ENCODE results near the gene C15orf39.
"Not testable (repeated sequence)": the region's sequence is repeated elsewhere in the genome, so short reads cannot be mapped to it uniquely, and the experiment has no call there.

Gene C15orf39

GRCh38 chr15:75207618-75208500 is 6.2 kb downstream of the C15orf39 start:
- FAIRE-seq, result no peak

DNA sequence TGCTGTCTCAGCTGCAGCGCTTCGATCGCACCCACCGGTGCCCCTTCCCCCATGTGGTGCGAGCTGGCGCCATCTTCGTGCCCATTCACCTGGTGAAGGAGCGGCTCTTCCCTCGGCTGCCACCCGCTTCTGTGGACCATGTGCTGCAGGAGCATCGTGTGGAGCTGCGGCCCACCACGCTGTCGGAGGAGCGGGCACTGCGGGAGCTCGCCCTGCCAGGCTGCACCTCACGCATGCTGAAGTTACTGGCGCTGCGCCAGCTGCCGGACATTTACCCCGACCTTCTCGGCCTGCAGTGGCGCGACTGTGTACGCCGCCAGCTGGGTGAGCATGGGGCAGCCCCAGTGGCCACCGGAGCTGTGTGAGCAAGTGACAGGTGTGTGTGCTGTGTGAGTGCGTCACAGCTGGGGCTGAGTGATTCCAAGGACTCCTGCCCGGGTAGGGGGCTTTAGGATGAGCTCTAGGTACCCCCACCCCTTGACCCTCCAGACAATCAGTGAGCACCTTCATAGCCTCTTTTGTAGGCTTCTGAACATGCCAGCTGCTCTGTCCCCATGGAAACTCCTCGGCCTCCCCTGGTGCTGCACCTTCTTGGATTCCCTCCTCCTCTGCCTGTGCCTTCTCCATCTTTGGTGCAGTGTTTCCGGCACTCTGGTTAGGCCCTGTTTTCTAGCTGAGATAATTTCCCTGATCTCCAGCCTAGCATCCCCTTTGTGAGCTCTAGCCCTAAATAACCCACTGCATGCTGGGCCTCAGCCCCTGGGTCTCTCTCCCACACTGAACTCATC is 7.0 kb downstream of the C15orf39 start:
- FAIRE-seq, result no peak
- no peak for DNase-seq (ENCODE audit: extremely low spot score, insufficient read length, low read depth)

More at GRCh38 chr15:75207618-75208500, 6.2 kb downstream of the C15orf39 start:
- DNase-seq (ENCODE audit: extremely low spot score, insufficient read length, low read depth), result no peak

DNA sequence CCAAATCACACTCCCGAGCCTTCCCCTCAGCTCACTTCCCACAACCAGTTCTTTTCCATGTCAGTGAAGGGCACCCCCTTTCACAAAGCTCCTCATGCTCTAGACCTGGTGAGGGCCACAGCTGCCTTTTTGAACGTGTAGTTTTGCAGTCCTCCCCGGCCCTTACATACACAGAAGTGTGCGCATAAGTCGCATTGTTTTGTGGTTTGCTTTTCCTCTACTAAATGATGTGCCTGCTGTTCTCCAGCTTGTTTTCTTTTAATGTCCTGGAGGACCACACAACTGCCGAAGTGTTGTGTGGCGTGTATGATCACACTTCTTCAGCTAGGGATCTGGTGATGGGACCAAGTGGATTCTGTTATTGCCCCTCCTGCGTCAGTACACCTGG is 7.6 kb downstream of the C15orf39 start:
- no peak for FAIRE-seq
- no peak for DNase-seq (ENCODE audit: extremely low spot score, insufficient read length, low read depth)

DNA sequence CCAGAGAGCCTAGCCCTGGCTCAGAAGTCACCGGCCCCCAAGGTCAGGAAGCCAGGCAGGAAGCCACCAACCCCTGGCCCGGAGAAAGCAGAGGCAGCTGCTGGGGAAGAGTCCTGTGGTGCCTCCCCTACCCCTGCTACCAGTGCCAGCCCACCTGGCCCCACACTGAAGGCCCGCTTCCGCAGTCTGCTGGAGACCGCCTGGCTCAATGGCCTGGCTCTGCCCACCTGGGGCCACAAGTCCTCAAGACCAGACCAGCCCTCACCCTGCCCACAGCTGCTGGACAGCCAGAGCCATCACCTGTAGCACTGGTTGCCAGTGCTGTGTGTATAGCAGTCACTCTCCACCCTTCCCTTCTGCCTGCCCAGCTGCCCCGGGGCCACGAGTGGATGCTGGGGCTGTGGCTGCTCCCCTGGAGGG is 9.1 kb downstream of the C15orf39 start:
- FAIRE-seq, result no peak
- no peak for DNase-seq (ENCODE audit: extremely low spot score, insufficient read length, low read depth)

- DNase-seq (ENCODE audit: extremely low spot score, insufficient read length, low read depth), result no peak
- no peak for FAIRE-seq
Observed at GRCh38 chr15:75211436-75212199, 9.9 kb downstream of the C15orf39 start.

- DNase-seq (ENCODE audit: extremely low spot score, insufficient read length, low read depth), result no peak
- no peak for FAIRE-seq
Observed at GRCh38 chr15:75212200-75212858, 10.6 kb downstream of the C15orf39 start.

- FAIRE-seq, result no peak
Observed at GRCh38 chr15:75213212-75213767, 11.6 kb downstream of the C15orf39 start.

DNA sequence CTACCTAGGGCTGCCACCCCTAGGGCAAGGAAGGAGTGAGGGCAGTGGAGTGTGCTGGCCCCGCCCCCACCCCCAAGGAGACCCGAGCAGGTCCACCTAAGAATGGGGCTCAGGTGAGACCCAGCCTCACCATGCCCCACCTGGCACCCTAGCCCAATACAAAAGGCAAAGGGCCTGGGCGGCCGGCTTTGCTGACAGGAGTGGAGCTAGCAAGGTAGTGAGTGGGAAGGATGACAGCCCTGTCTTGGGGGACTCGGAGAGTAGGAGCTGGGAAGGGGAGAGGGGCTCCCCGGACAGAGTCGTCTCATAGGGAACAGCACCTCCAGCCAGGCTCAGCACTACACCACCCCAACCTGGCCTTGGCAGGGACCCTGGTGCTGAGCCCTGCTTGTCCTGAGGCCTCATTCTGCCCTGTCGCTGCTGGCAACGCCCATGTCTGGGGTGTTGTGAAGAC is 12.1 kb downstream of the C15orf39 start:
- FAIRE-seq, result no peak
- no peak for DNase-seq (ENCODE audit: extremely low spot score, insufficient read length, low read depth)

More at GRCh38 chr15:75213212-75213767, 11.6 kb downstream of the C15orf39 start:
- no peak for DNase-seq (ENCODE audit: extremely low spot score, insufficient read length, low read depth)

- no peak for FAIRE-seq
- no peak for DNase-seq (ENCODE audit: extremely low spot score, insufficient read length, low read depth)
Observed at GRCh38 chr15:75214293-75215096, 12.8 kb downstream of the C15orf39 start.

DNA sequence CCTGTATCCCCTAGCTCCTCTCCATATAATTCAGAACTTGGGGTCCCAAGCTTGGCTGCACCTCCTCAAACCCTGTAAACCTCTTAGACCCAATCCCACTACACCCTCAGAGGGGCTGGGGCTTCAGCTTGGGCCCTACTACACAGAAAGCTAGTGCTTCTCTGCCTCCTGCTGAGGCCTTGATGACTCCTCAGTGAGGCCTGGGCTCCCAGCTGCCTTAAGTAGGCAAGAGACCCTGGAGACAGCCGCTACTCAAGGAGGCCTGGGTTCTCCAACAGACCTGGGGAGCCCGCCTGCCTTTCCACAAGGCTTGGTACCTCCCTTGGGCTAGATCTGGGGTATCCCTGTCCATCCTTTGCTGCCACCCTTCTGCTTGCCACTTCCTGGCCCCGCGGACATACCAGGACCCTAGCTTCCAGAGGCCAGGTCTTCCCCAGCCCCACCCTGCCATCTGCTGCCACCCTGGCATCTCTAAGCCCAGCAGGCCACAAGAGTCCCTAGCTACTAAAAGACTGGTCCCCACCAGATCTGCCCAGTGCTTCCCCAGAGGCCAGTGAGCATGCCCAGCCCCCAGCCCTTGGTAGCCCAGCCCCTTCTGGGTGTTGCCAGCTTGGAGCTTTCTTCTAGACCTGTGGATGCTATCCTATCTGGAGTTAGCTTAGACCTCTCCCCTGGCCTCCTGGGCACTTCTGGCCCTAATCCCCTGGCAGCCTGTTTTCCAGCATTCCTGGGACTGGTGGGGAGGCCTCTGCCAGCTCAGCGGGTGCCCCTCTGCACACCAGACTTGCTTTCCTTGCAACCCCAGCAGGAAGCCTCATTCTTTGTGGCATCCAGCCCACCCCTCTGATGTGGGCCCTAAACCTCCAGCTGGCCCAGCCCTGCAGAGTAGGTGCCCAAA is 13.7 kb downstream of the C15orf39 start:
- FAIRE-seq, result no peak
- no peak for DNase-seq (ENCODE audit: extremely low spot score, insufficient read length, low read depth)

DNA sequence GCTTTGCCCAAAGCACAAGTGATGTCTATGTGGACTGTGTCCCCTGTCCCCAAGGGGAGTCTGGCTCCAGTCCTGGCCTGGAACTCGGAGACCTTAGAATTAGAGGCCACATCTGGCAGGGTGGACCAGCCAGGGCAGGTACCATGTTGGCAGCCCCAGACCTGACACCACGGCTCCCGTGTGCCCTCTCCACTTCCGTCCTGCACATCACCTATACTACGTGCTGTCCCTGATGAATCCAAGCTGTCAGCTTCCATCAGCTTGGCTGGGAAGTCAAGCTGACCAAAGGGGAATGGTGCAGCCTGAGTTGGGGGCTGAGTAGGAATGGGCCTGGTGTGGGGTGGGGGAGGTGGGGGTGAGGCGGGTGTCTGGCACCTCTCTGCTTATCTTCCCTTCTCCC is 15.3 kb downstream of the C15orf39 start:
- DNase-seq (ENCODE audit: extremely low spot score, insufficient read length, low read depth), result no peak
- no peak for FAIRE-seq

GRCh38 chr15:75217574-75217973 is 15.9 kb downstream of the C15orf39 start:
- FAIRE-seq; DNase-seq (ENCODE audit: extremely low spot score, insufficient read length, low read depth): not testable (repeated sequence)

DNA sequence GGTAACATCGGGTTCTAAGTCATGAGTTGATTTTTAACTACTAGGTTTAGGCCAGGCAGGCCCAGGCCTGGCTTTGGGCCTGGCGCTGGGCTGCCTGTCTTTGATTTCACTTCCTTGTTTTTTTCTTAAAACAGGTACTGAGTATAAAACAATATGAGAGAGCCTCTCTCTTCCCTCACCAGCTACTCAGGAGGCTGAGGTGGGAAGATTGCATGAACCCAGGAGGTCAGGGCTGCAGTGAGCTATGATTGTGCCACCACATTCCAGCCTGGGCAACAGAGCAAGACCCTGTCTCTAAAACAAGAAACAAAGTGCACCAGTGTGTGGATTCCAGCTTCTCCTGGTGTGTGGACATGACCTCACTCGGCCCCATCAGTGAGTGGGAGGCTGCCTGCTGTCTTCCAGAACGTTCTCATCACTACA is 17.8 kb downstream of the C15orf39 start:
- FAIRE-seq, result peak; percentile 38
- not testable (repeated sequence) for DNase-seq (ENCODE audit: extremely low spot score, insufficient read length, low read depth)

DNA sequence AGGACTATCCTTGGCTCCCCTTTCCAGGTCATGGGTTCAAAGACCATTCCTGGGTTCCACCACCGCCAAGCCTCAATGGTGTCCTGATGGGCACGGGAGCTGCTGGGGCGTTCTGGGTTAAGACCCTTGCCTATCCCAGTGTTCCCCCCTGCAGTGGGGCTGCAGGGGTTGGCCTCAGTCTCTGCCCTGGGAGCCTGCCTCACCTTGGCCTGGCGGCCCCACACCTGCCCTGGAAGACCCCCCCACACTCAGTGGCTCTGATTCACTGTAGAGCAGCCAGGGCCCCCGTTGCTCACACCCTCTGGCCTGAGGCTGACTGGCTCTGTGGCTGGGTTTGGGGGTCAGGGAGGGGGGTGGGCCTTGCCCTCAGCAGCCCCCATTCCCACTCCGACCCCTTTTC is 22.0 kb downstream of the C15orf39 start:
- FAIRE-seq (no peak), DNase-seq (ENCODE audit: extremely low spot score, insufficient read length, low read depth) (no peak)

GRCh38 chr15:75224281-75224680 is 22.6 kb downstream of the C15orf39 start:
- FAIRE-seq (no peak), DNase-seq (ENCODE audit: extremely low spot score, insufficient read length, low read depth) (no peak)

DNA sequence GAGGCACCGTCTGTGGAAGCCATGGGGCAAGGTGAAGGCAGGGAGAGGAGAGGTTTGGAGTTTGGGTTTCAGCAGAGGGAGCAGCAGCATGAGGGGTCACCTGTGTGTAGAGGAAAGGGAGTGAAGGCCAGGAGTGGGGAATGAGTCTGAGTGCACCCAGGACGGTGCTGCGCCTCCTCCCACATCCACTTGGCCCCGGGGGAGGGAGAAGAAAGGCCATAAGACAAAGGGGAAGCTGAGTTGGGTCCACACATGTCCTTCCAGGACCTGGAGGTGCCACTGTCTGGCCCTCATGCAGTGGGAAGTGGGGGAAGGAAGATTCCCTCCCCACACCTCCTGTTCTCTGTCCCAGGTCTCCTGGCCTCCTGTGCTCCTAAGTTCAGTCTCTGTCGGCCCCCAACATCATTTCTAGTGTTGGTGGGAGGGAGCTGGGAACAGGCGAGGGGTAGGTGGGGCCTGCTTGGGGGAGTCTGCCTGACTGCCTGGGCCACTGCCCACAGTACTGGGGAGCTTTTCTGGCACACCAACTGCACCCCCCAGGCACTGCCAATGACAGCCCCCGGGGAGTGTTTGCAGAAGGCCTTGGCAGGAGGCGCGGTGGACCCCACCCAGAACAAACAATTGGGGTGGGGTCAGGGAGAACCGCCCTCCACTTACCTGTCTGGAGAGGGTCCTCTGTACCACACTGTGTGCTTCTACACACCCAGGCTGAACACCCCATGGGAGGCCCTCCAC is 23.6 kb downstream of the C15orf39 start:
- not testable (repeated sequence) for DNase-seq (ENCODE audit: extremely low spot score, insufficient read length, low read depth); FAIRE-seq
